Panc1 (cell line): Measurements from ENCODE around the gene PSMD6.

Source experiments
- CTCF ChIP-seq: fragments of 450-650 bp; IDR thresholded peaks from 2 replicates; pipeline ENCODE4 v1.5.1; 2017; ENCODE audit warnings: mild to moderate bottlenecking
- POLR2AphosphoS5 ChIP-seq: IDR thresholded peaks from 2 replicates; pipeline ENCODE4 v1.6.1; 2012; ENCODE audit warnings: mild to moderate bottlenecking, low read depth, low read length, moderate library complexity
- REST ChIP-seq, 2 experiments: IDR thresholded peaks; 2 replicates each; pipeline ENCODE4 v1.6.1; 2011 to 2012; ENCODE audit warnings: low read depth in 2 of 2, control low read depth in 1 of 2, low read length in 1 of 2, mild to moderate bottlenecking in 1 of 2, moderate library complexity in 1 of 2; ENCODE audit not compliant: insufficient read depth in 1 of 2
- SIN3A ChIP-seq: IDR thresholded peaks from 2 replicates; pipeline ENCODE4 v1.6.1; 2012; ENCODE audit warnings: low read depth, mild to moderate bottlenecking, low read length, moderate library complexity, borderline replicate concordance; ENCODE audit not compliant: insufficient read depth
- TCF7L2 ChIP-seq: IDR thresholded peaks from 2 replicates; pipeline ENCODE4 v1.6.1; 2011; ENCODE audit warnings: mild to moderate bottlenecking, low read depth, low read length, inconsistent platforms

- TF ChIP-seq CTCF: no peak
- TF ChIP-seq SIN3A: no peak
- TF ChIP-seq POLR2AphosphoS5: no peak
- TF ChIP-seq REST (IDR thresholded peaks at IDR 0.05; ENCODE audit: insufficient read depth in 1 of 2, low read depth in 2 of 2, low read length in 1 of 2): no peak
- no peak for TF ChIP-seq TCF7L2
These were observed 40.7 kb upstream of the PSMD6 start for GRCh38 chr3:64063983-64064438.
